NCI-H1930 (cell line): ENCODE measurements around the gene GUCY1A1.

ENCODE experiments used
- DNase-seq, 2 experiments: peaks; one replicate each; lab custom pipeline; 2025; lab: John Stamatoyannopoulos, UW

GUCY1A1 gene

GRCh38 chr4:155741546-155741945, 74.9 kb downstream of the GUCY1A1 start:
- no peak for DNase-seq

DNA sequence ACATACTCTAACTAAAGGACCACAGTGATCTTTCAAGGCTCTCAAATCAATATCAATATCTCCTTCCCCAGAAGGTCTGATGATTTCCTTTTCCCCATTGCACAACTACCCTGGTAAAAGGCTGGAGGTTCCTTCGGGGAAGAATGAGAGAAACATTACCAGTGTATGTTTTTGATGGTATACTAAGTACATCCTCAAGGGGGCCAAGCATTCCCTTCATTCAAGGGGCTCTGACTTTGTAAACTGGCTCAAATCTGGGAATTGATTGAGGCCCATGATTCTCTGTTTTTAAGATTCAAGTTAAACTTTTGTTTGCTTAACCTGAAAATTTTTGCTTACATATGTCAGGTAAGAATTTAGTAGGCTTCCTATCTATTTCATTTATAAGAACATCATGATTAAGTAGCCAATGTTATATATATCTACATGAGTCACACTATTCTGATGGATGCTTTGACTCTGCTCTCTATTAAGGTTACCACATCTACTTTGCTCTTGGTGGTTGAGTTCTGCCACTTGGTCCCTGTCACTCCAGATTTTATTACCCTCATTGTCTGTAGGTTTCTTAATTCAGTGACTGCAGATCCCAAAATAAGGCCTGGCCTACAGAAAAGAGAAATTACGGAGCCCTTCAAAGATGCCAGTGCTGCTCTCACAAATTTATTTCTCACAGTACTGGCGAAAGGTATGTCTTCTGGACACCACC, 75.8 kb downstream of the GUCY1A1 start:
- DNase-seq, result no peak

- no peak for DNase-seq
These were observed 79.3 kb downstream of the GUCY1A1 start for GRCh38 chr4:155745984-155746383.

DNA sequence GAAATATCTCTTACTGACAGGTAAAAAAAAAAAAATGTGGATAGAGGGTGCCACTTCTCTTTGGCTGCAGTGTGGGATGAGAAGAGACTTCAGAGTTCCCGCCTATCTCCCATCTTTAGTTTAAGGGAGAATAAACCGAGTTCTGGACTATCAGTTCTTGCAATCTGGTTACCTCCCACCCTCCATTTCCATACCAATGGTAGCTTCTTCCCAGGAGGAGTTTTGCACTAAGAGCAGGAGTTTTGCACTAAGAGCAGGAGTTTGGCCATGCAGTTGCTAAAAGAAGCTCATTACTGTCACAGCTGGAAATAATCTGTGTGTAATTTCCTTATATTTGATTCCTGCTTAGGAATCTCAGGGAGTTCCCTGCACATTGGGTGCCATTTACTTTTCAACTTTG, 81.4 kb downstream of the GUCY1A1 start:
- no peak for DNase-seq

GRCh38 chr4:155749041-155749440, 82.4 kb downstream of the GUCY1A1 start:
- no peak for DNase-seq

DNA sequence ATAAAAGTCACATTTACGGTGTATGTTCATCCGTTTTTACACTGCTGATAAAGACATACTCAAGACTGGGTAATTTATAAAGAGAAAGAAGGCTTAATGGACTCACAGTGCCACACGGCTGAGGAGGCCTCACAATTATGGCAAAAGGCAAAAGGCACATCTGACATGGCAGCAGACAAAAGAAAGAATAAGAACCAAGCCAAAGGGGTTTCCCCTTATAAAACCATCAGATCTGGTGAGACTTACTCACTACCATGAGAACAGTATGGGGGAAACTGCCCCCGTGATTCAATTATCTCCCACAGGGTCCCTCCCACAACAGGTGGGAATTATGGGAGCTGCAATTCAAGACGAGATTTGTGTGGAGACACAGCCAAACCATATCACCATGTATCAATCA, 84.9 kb downstream of the GUCY1A1 start:
- DNase-seq, result no peak

DNA sequence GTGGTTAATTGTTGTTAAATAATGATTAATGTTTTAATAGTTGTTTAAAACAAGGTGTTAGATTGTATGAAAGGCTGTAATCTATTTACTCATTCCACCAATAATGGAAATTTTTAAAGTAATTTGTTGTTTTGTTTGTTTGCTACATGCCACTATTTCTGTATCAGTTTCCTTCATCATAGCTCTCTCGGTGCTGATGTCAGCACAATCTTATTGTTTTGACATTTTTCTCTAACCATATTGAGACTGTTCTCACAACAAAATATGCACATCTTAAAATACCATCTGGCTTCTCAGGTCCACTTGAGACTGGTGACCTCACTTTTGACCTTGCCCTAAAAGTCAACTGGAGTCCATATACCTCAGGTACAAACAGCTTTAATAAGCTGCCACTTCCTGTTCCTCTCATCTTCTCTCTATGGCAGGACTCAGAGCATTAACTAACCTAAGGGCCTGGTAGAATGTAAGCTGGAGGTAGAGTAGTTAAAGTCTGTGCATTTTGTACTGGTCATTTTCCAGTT, 91.2 kb downstream of the GUCY1A1 start:
- no peak for DNase-seq

DNA sequence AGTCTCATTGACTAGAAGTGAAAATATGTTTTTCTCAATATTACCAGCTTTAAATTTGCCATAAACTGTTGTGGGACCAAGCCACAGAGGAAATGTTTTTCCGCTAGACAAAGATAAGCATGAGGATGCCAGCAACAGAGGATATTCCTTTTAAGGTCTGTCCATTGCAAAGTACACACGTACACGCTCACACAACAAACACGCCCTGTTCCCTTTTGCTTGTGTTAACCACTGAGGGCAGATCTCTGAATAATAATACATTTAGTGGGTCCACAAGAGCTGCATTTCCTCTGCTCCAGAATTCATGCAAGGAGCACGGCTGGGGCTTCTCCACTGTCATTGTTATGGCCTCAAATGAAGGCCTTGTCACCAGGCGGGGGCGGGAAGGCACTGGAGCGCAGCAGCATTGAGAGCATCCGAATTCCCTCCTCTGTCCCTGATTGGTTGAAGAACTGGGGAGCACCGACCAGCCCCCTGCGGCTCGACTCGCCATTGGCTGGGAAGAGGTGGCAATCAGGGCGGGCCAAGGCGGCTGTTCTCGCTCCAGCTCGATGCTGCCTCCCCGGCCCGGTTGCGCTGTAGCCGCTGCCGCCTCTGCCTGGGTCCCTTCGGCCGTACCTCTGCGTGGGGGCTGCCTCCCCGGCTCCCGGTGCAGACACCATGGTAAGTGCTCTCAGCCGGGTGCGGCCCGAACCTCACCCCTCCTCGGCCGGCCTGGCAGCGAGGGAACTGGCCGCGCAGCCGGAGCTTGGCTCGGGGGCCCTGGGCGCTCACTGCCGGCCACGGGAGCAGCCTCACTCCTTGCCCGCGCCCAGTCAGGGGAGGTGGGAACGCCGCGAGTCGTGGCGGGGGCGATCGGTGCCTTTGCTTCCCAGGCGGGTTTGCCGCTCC, 92.1 kb downstream of the GUCY1A1 start, which contains the start of gene GUCY1B1:
Gene GUCY1B1 (plus strand): TSS at position 541 of the 891 bp plus-strand sequence. CDS start 120 bp downstream, at position 661.
- DNase-seq, result peak; percentile 65 to 73

- DNase-seq, result peak in 1 of 2 experiments; percentile 18
These were observed 93.0 kb downstream of the GUCY1A1 start for GRCh38 chr4:155759372-155760252.

GRCh38 chr4:155761047-155761446, 94.4 kb downstream of the GUCY1A1 start:
- no peak for DNase-seq

DNA sequence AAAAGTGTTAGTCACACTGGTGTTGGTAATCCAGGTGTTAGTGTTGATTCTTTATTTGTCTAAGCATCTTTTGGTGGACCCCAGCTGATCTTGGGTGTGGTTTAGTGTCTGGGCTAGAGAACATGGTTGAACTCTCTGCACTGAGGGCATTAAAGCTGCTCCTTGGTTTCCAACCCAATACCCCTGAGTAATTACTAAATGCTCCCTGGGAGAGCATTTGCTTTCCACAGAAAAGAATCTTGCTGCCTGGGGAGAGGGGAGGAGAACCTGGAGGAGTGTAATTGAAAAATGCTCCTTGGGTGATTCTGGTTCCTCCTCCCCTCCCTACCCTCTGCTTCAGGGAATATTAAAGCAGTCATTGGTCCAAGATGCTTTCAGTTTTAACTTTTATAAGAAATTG, 95.3 kb downstream of the GUCY1A1 start:
- DNase-seq, result no peak

GRCh38 chr4:155762334-155762733, 95.7 kb downstream of the GUCY1A1 start:
- no peak for DNase-seq

GRCh38 chr4:155763551-155763950, 96.9 kb downstream of the GUCY1A1 start:
- no peak for DNase-seq

DNA sequence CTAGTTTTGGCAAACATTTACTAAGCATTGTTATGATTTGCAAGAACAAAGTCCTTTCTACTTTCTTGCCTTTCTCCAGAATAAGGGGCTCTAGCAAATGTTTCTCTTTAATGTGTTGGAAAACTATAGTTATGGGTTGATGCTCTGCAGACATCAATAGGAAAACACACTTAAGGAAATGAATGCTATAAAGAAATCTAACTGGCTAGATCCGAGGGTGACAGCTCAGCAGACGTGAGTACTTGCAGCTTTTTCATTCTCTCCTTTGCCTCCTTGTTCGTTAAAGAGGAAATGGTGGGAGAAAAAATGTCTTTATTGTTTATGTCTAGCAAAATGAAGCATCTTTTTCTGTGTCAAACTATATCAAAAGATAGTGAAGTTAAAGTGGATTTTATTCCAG, 98.5 kb downstream of the GUCY1A1 start:
- no peak for DNase-seq

DNA sequence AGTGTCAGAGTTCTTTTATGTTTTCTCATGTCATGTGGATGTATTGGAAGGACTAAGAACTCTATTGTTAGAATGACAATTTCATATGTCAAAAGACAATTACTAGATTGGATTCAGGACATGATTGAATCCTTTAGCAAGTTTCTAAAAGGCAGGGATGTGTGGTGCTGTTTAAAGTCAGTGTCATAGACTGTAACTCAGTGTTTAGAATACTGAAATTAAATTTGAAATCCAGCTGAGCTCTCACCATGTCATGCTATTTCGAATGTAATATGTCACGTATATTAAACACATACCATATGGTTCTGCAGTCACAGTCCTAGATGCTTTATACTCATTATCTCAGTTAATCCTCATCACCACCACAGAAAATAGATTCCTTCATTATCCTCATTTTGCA, 100.0 kb downstream of the GUCY1A1 start:
- peak in 1 of 2 experiments; percentile 33 for DNase-seq

DNA sequence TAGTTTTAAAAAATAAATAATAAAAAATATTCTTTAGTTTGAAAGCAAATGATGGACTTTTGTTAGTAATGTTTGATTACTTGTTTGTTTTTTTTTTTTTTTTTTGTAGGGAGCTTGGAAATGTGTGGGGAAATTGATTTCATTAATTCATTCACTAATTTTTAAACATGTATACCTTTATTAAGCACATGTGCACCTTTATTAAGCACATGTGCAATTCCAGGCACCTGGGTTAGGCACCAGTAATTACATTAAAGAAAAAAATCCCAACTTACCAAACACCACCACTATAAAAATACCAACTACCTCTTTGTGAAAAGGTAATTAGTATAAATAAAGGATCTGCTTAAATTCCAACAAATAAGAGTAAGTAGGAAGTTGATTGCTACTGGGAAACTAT, 101.7 kb downstream of the GUCY1A1 start:
- DNase-seq, result no peak

DNA sequence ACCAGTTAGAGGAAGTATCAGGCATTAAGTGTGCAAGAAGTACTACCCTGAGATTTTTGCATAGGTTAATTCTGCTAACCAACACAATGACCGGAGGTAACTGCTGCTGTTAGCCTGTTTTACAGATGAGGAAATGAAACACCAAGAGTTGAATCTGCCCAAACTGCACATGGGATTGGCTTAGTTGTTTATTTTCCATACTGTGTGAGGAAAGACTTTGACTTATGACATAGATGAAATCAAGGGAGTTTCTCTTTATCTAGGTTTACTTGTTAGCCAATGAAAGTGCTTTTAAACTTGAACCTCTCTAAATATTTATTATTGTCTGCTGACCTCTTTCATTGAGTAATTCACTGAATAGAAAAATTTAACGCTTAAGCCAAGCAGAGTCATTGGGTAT, 102.4 kb downstream of the GUCY1A1 start:
- no peak for DNase-seq

- DNase-seq, result no peak
These were observed 106.0 kb downstream of the GUCY1A1 start for GRCh38 chr4:155772459-155773195.

GRCh38 chr4:155773196-155773800, 106.7 kb downstream of the GUCY1A1 start:
- no peak for DNase-seq

GRCh38 chr4:155774033-155774432, 107.4 kb downstream of the GUCY1A1 start:
- no peak for DNase-seq
